Activated T-cell treated with anti-CD3 and anti-CD28 coated beads for 1 hour (primary cell): ENCODE measurements around the gene SCYGR2.
"Not testable (repeated sequence)": the region's sequence is repeated elsewhere in the genome, so short reads cannot be mapped to it uniquely, and the experiment has no call there.

Source experiments
- DNase-seq: peaks from one replicate; pipeline ENCODE4 v3.0.0-alpha.2; 2020; ENCODE audit warnings: low read depth

The SCYGR2 gene

GRCh38 chr2:227598835-227599503 lies at the start of gene SCYGR2:
SCYGR2 (plus strand) TSS chr2:227598893; CDS start chr2:227598893, 0 bp downstream.
- DNase-seq: not testable (repeated sequence)

GRCh38 chr2:227551836-227552235 lies 46.9 kb upstream of the SCYGR2 start:
- no peak for DNase-seq

GRCh38 chr2:227562581-227562980 lies 36.1 kb upstream of the SCYGR2 start:
- no peak for DNase-seq

GRCh38 chr2:227565080-227565479 lies 33.6 kb upstream of the SCYGR2 start:
- no peak for DNase-seq

GRCh38 chr2:227566012-227566411 lies 32.7 kb upstream of the SCYGR2 start:
- no peak for DNase-seq

GRCh38 chr2:227568852-227569169 lies 29.9 kb upstream of the SCYGR2 start:
- DNase-seq: no peak

GRCh38 chr2:227570615-227571014 lies 28.1 kb upstream of the SCYGR2 start:
- no peak for DNase-seq

GRCh38 chr2:227576110-227576509 lies 22.6 kb upstream of the SCYGR2 start:
- no peak for DNase-seq

GRCh38 chr2:227576812-227577211 lies 21.9 kb upstream of the SCYGR2 start:
- no peak for DNase-seq

GRCh38 chr2:227577555-227577954 lies 21.1 kb upstream of the SCYGR2 start:
- DNase-seq: no peak

- DNase-seq: no peak
Measured at GRCh38 chr2:227578642-227579041, 20.1 kb upstream of the SCYGR2 start.

- DNase-seq: no peak
Measured at GRCh38 chr2:227579791-227580190, 18.9 kb upstream of the SCYGR2 start.

GRCh38 chr2:227582369-227582768 lies 16.3 kb upstream of the SCYGR2 start:
- no peak for DNase-seq

GRCh38 chr2:227592694-227593387 lies 5.9 kb upstream of the SCYGR2 start:
- no peak for DNase-seq

GRCh38 chr2:227595797-227596196 lies 2.9 kb upstream of the SCYGR2 start:
- DNase-seq: no peak

- no peak for DNase-seq
Measured at GRCh38 chr2:227597036-227597435, 1.7 kb upstream of the SCYGR2 start.

- no peak for DNase-seq
Measured at GRCh38 chr2:227597998-227598397, 695 bp upstream of the SCYGR2 start.

- DNase-seq: no peak
Measured at GRCh38 chr2:227602358-227602757, 3.7 kb downstream of the SCYGR2 start.

GRCh38 chr2:227606476-227606875 lies 7.8 kb downstream of the SCYGR2 start:
- no peak for DNase-seq

GRCh38 chr2:227607941-227608340 lies 9.2 kb downstream of the SCYGR2 start:
- no peak for DNase-seq

GRCh38 chr2:227608561-227609338 lies 10.1 kb downstream of the SCYGR2 start:
- no peak for DNase-seq

GRCh38 chr2:227610123-227610522 lies 11.4 kb downstream of the SCYGR2 start:
- no peak for DNase-seq
